Measurements from ENCODE around the gene TMEM52B. TPM values are rescaled to one million over a fixed set of nuclear protein-coding genes. Genes with fewer than 3 reads are reported as not detected.

TMEM52B gene
- total RNA-seq, 1 experiment from 2014 or later, result not detected

GRCh38 chr12:10238526-10238925 is 59.7 kb downstream of the TMEM52B start:
- TF ChIP-seq CTCF (IDR thresholded peaks at IDR 0.05) (no peak), REST (IDR thresholded peaks at IDR 0.05; ENCODE audit: insufficient read depth in 1 of 2, low read depth in 2 of 2, low read length in 1 of 2) (no peak), SIN3A (IDR thresholded peaks at IDR 0.05; ENCODE audit: borderline replicate concordance, insufficient read depth, low read depth, low read length) (no peak), POLR2AphosphoS5 (IDR thresholded peaks at IDR 0.05; ENCODE audit: low read depth, low read length) (no peak), TCF7L2 (IDR thresholded peaks at IDR 0.05; ENCODE audit: low read depth, low read length) (no peak)
- H3K36me3 ChIP-seq (ENCODE audit: control insufficient read depth, insufficient read depth, low read length), result no peaks in the 10 kb centered on the region
- DNase-seq (ENCODE audit: low read depth, low spot score) (no peak), ATAC-seq (no peak)
- POLR2A ChIA-PET, result no interaction called here
- intact Hi-C loops (cut with micrococcal nuclease; ENCODE audit: unreplicated experiment), result loop anchor here (5.0 kb wide), 1 partner anchor 324 kb away; no protein-coding TSS in a partner anchor
- CTCF ChIA-PET, result no interaction called here
- BruUV-seq (replicated peaks), result no TSS peak
- no peaks in the 10 kb centered on the region for H3K4me1 ChIP-seq (ENCODE audit: control insufficient read depth, insufficient read depth, low read length)
- no peaks in the 10 kb centered on the region for H3K9me3 ChIP-seq (ENCODE audit: control insufficient read depth, insufficient read depth, low read depth, low read length)
- in situ Hi-C loops (cut with HindIII; ENCODE audit: low pct_unique_long_range_greater_than_20kb, low sequenced_read_pairs), result no loop called here
- H3K4me3 ChIP-seq (ENCODE audit: low read depth in 2 of 2, low read length in 2 of 2), result no peak overlapping the region
- no peak overlapping the region for H3K27ac ChIP-seq (ENCODE audit: low read length)
- no peaks in the 10 kb centered on the region for H3K27me3 ChIP-seq (ENCODE audit: control insufficient read depth, insufficient read depth, low read length)

GRCh38 chr12:10241290-10241689 is 62.5 kb downstream of the TMEM52B start:
- in situ Hi-C loops (cut with HindIII; ENCODE audit: low pct_unique_long_range_greater_than_20kb, low sequenced_read_pairs), result no loop called here
- Histone ChIP-seq H3K4me3 (ENCODE audit: low read depth in 2 of 2, low read length in 2 of 2) (no peak overlapping the region), H3K27ac (ENCODE audit: low read length) (no peak overlapping the region), H3K27me3 (ENCODE audit: control insufficient read depth, insufficient read depth, low read length) (no peaks in the 10 kb centered on the region), H3K9me3 (ENCODE audit: control insufficient read depth, insufficient read depth, low read depth, low read length) (no peaks in the 10 kb centered on the region), H3K36me3 (ENCODE audit: control insufficient read depth, insufficient read depth, low read length) (no peaks in the 10 kb centered on the region), H3K4me1 (ENCODE audit: control insufficient read depth, insufficient read depth, low read length) (no peaks in the 10 kb centered on the region)
- DNase-seq (ENCODE audit: low read depth, low spot score), result no peak
- ATAC-seq, result no peak
- ChIA-PET CTCF (no interaction called here), POLR2A (no interaction called here)
- intact Hi-C loops (cut with micrococcal nuclease; ENCODE audit: unreplicated experiment), result no loop called here
- TF ChIP-seq CTCF (IDR thresholded peaks at IDR 0.05) (no peak), TCF7L2 (IDR thresholded peaks at IDR 0.05; ENCODE audit: low read depth, low read length) (no peak), REST (IDR thresholded peaks at IDR 0.05; ENCODE audit: insufficient read depth in 1 of 2, low read depth in 2 of 2, low read length in 1 of 2) (no peak), POLR2AphosphoS5 (IDR thresholded peaks at IDR 0.05; ENCODE audit: low read depth, low read length) (no peak), SIN3A (IDR thresholded peaks at IDR 0.05; ENCODE audit: borderline replicate concordance, insufficient read depth, low read depth, low read length) (no peak)
- BruUV-seq (replicated peaks), result no TSS peak

Other genes with a start within 250 kb of the TMEM52B start
- gene CLEC2A, start 246.7 kb upstream of the TMEM52B start, total RNA-seq (2021; ENCODE audit: unreplicated experiment), result not detected
- not detected for gene CLEC12A, start 207.6 kb upstream of the TMEM52B start, total RNA-seq (2021; ENCODE audit: unreplicated experiment)
- gene CLEC1B, start 179.9 kb upstream of the TMEM52B start, total RNA-seq (2021; ENCODE audit: unreplicated experiment), result not detected
- gene CLEC12B, start 168.4 kb upstream of the TMEM52B start, total RNA-seq (2021; ENCODE audit: unreplicated experiment), result not detected
- not detected for gene CLEC9A, start 148.3 kb upstream of the TMEM52B start, total RNA-seq (2021; ENCODE audit: unreplicated experiment)
- gene CLEC1A, start 80.0 kb upstream of the TMEM52B start, total RNA-seq (2021; ENCODE audit: unreplicated experiment), result 0.41 TPM
- not detected for gene CLEC7A, start 48.8 kb upstream of the TMEM52B start, total RNA-seq (2021; ENCODE audit: unreplicated experiment)
- 0.74 TPM for gene OLR1, start 6.9 kb upstream of the TMEM52B start, total RNA-seq (2021; ENCODE audit: unreplicated experiment)
- 24.1 TPM for gene GABARAPL1, start 33.8 kb downstream of the TMEM52B start, total RNA-seq (2021; ENCODE audit: unreplicated experiment)
- not detected for gene KLRD1, start 128.8 kb downstream of the TMEM52B start, total RNA-seq (2021; ENCODE audit: unreplicated experiment)
- gene KLRK1, start 211.0 kb downstream of the TMEM52B start, total RNA-seq (2021; ENCODE audit: unreplicated experiment), result 0.95 TPM
- 1.4 TPM for gene KLRC4, start 230.7 kb downstream of the TMEM52B start, total RNA-seq (2021; ENCODE audit: unreplicated experiment)
- gene KLRC3, start 241.6 kb downstream of the TMEM52B start, total RNA-seq (2021; ENCODE audit: unreplicated experiment), result 0.74 TPM